ENCODE data around the gene IFIT1B.

Gene IFIT1B

GRCh38 chr10:89342206-89342958 is 35.5 kb upstream of the IFIT1B start:
- peaks cover 17% of the 10 kb centered on the region for H3K36me3 Mint-ChIP-seq (ENCODE audit: low read depth)
- H3K9me3 Mint-ChIP-seq, result peaks cover 7% of the 10 kb centered on the region
- no peak for TF ChIP-seq CTCF (IDR thresholded peaks at IDR 0.05)
- H3K27me3 Mint-ChIP-seq (ENCODE audit: low read depth, poor library complexity), result no peaks in the 10 kb centered on the region
- H3K4me1 Mint-ChIP-seq, result peaks cover 42% of the 10 kb centered on the region
- no peak overlapping the region for H3K4me3 Mint-ChIP-seq
- no peak overlapping the region for H3K27ac Mint-ChIP-seq
- no peak for DNase-seq

- peak overlapping the region; percentile 6 for H3K27ac Mint-ChIP-seq
- H3K4me1 Mint-ChIP-seq, result peaks cover 50% of the 10 kb centered on the region
- H3K4me3 Mint-ChIP-seq, result no peak overlapping the region
- peaks cover 7% of the 10 kb centered on the region for H3K9me3 Mint-ChIP-seq
- H3K36me3 Mint-ChIP-seq (ENCODE audit: low read depth), result peaks cover 17% of the 10 kb centered on the region
- no peaks in the 10 kb centered on the region for H3K27me3 Mint-ChIP-seq (ENCODE audit: low read depth, poor library complexity)
- no peak for TF ChIP-seq CTCF (IDR thresholded peaks at IDR 0.05)
- no peak for DNase-seq
Measured at GRCh38 chr10:89343089-89343767, 34.6 kb upstream of the IFIT1B start.

- no peak for TF ChIP-seq CTCF (IDR thresholded peaks at IDR 0.05)
- peaks cover 60% of the 10 kb centered on the region for H3K4me1 Mint-ChIP-seq
- H3K27me3 Mint-ChIP-seq (ENCODE audit: low read depth, poor library complexity), result no peaks in the 10 kb centered on the region
- DNase-seq, result no peak
- H3K9me3 Mint-ChIP-seq, result no peaks in the 10 kb centered on the region
- H3K27ac Mint-ChIP-seq, result no peak overlapping the region
- H3K36me3 Mint-ChIP-seq (ENCODE audit: low read depth), result peaks cover 8% of the 10 kb centered on the region
- H3K4me3 Mint-ChIP-seq, result no peak overlapping the region
Measured at GRCh38 chr10:89344156-89344555, 33.7 kb upstream of the IFIT1B start.

GRCh38 chr10:89345367-89346000 is 32.4 kb upstream of the IFIT1B start:
- no peak for DNase-seq
- H3K4me3 Mint-ChIP-seq, result no peak overlapping the region
- H3K36me3 Mint-ChIP-seq (ENCODE audit: low read depth), result no peaks in the 10 kb centered on the region
- no peak overlapping the region for H3K27ac Mint-ChIP-seq
- H3K9me3 Mint-ChIP-seq, result no peaks in the 10 kb centered on the region
- H3K4me1 Mint-ChIP-seq, result peaks cover 73% of the 10 kb centered on the region
- TF ChIP-seq CTCF (IDR thresholded peaks at IDR 0.05), result no peak
- H3K27me3 Mint-ChIP-seq (ENCODE audit: low read depth, poor library complexity), result no peaks in the 10 kb centered on the region

GRCh38 chr10:89346405-89347254 is 31.2 kb upstream of the IFIT1B start:
- TF ChIP-seq CTCF (IDR thresholded peaks at IDR 0.05), result no peak
- no peaks in the 10 kb centered on the region for H3K36me3 Mint-ChIP-seq (ENCODE audit: low read depth)
- no peak for DNase-seq
- H3K27me3 Mint-ChIP-seq (ENCODE audit: low read depth, poor library complexity), result no peaks in the 10 kb centered on the region
- H3K4me3 Mint-ChIP-seq, result no peak overlapping the region
- H3K27ac Mint-ChIP-seq, result peak overlapping the region; percentile 3
- H3K9me3 Mint-ChIP-seq, result no peaks in the 10 kb centered on the region
- peaks cover 84% of the 10 kb centered on the region for H3K4me1 Mint-ChIP-seq

Data from nephron progenitor cell (in vitro differentiated cells).